Measurements from ENCODE around the gene ZNF22.

The ZNF22 gene

DNA sequence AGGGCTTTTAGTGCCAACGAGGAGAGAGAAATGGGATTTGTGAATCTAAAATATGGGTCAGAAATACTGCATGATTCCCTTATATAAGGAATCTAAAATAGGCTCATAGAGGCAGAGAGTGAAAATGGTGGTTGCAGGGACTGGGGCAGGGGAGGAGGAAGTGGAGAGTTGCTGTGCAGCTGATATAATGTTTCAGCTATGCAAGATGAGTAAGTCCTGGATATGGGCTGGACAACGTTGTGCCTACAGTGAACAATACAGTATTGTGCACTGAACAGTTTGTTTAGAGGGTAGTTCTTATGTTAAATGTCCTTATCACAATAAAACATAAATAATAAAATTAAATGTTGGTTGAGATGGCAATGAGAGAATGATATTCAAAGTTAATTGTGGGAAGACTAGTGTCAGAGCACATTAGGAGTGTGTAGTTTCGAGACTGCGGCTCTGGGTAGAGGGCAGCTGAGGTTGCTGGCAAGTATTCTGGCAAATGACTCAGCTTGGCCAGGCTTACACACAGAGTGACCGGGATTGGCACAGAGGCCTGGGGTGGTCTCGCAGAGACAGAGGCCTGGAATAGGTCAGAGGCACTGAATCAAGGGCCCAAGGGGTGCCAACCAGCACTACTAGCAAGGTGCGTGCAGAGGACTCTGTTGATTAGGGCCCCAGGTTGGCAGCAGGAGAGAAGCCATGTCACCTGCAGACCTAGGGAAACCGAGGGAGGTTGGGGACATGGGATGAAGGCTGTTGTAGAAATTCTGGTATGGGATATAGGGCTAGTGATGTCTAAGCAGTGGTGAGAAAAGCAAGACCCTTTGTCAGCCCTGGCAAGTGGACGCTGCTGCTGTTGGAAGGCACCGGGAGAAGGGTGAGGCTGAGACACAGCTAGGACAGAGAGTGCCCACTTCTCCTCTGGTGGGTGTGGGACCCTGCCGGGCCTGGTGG, 19.3 kb upstream of the ZNF22 start:
- H3K27ac ChIP-seq (ENCODE audit: low read depth, low read length): no peak overlapping the region
- no peak overlapping the region for H3K23ac ChIP-seq (ENCODE audit: low read length)
- H3K4me1 ChIP-seq (ENCODE audit: control insufficient read depth, low read depth, low read length): peaks cover 9% of the 10 kb centered on the region
- no peak overlapping the region for H2BK5ac ChIP-seq (ENCODE audit: low read length)
- H3K4ac ChIP-seq (ENCODE audit: low read depth, low read length): no peak overlapping the region
- H3K9ac ChIP-seq (ENCODE audit: low read length): no peak overlapping the region
- no peak overlapping the region for H3K56ac ChIP-seq (ENCODE audit: low read length)
- no peak overlapping the region for H3K4me2 ChIP-seq (ENCODE audit: low read length)
- no peaks in the 10 kb centered on the region for H3K79me1 ChIP-seq (ENCODE audit: low read length)
- no peak overlapping the region for H4K5ac ChIP-seq (ENCODE audit: low read length)
- H2BK120ac ChIP-seq (ENCODE audit: low read depth, low read length): no peak overlapping the region
- DNase-seq: no peak
- H4K8ac ChIP-seq (ENCODE audit: low read depth, low read length): no peak overlapping the region
- H3K36me3 ChIP-seq (ENCODE audit: control insufficient read depth, insufficient read depth, low read length): no peaks in the 10 kb centered on the region
- no peak overlapping the region for H3K18ac ChIP-seq (ENCODE audit: low read length)
- H3K27me3 ChIP-seq (ENCODE audit: insufficient read depth, low read length, poor library complexity): no peaks in the 10 kb centered on the region
- H2BK15ac ChIP-seq (replicated peaks; ENCODE audit: low read depth): no peak overlapping the region
- no peak overlapping the region for H3K4me3 ChIP-seq (ENCODE audit: low read length)
- no peak overlapping the region for H2AK5ac ChIP-seq (ENCODE audit: low read length)
- no peaks in the 10 kb centered on the region for H3K79me2 ChIP-seq (ENCODE audit: control insufficient read depth, insufficient read depth, low read length)
- WGBS (ENCODE audit: extremely low coverage, insufficient coverage, low lambda C conversion rate): no CpG with 5 or more reads among the region's 11 CpGs

DNA sequence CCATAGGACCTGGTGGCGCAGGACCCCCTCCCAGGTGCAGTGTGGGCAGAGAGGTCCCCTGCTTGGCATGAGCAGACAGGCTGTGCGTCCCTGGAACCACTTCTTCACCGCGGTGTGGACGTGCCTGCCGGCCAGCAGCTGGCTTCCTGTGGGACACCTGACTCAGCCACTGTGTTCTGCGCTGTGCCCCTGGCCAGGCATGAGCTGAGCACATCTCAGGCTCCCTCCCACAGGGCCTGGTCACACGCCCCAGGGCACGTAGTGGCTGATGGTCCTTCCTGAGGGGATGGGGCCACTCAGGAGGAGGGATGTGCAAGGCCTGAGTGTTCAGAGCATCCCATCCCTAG, 18.6 kb upstream of the ZNF22 start:
- Histone ChIP-seq H2BK5ac (ENCODE audit: low read length) (no peak overlapping the region), H3K27ac (ENCODE audit: low read depth, low read length) (no peak overlapping the region), H3K23ac (ENCODE audit: low read length) (no peak overlapping the region), H3K79me1 (ENCODE audit: low read length) (no peaks in the 10 kb centered on the region), H3K4me3 (ENCODE audit: low read length) (no peak overlapping the region), H3K4me2 (ENCODE audit: low read length) (no peak overlapping the region), H3K4ac (ENCODE audit: low read depth, low read length) (no peak overlapping the region), H3K56ac (ENCODE audit: low read length) (no peak overlapping the region), H4K8ac (ENCODE audit: low read depth, low read length) (no peak overlapping the region), H3K79me2 (ENCODE audit: control insufficient read depth, insufficient read depth, low read length) (no peaks in the 10 kb centered on the region), H4K5ac (ENCODE audit: low read length) (no peak overlapping the region), H3K27me3 (ENCODE audit: insufficient read depth, low read length, poor library complexity) (no peaks in the 10 kb centered on the region), H2BK120ac (ENCODE audit: low read depth, low read length) (no peak overlapping the region), H3K9ac (ENCODE audit: low read length) (no peak overlapping the region), H3K4me1 (ENCODE audit: control insufficient read depth, low read depth, low read length) (peaks cover 9% of the 10 kb centered on the region), H2BK15ac (replicated peaks; ENCODE audit: low read depth) (no peak overlapping the region), H2AK5ac (ENCODE audit: low read length) (no peak overlapping the region), H3K18ac (ENCODE audit: low read length) (no peak overlapping the region), H3K36me3 (ENCODE audit: control insufficient read depth, insufficient read depth, low read length) (no peaks in the 10 kb centered on the region)
- no peak for DNase-seq
- no CpG with 5 or more reads among the region's 9 CpGs for WGBS (ENCODE audit: extremely low coverage, insufficient coverage, low lambda C conversion rate)

DNA sequence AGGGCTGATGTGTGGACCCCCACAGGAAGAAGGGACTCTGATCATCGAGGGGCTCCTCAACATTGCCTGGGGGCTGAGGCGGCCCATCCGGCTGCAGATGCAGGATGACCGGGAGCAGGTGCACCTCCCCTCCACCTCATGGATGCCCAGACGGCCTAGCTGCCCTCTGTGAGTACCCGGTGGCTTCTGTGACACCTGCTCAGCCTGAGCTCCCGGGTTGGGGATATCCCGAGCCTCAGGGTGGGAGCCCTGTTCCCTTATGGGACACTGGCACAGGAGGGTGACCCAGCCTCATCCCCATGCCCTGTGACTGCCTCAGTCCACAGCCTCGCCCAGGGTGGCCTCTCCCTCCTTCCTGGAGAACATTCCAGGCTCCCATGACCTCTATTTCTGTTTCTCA, 18.2 kb upstream of the ZNF22 start:
- no peaks in the 10 kb centered on the region for H3K79me2 ChIP-seq (ENCODE audit: control insufficient read depth, insufficient read depth, low read length)
- H3K4me2 ChIP-seq (ENCODE audit: low read length): no peak overlapping the region
- DNase-seq: no peak
- no peak overlapping the region for H2AK5ac ChIP-seq (ENCODE audit: low read length)
- H3K4me3 ChIP-seq (ENCODE audit: low read length): no peak overlapping the region
- no peak overlapping the region for H3K9ac ChIP-seq (ENCODE audit: low read length)
- no peak overlapping the region for H3K56ac ChIP-seq (ENCODE audit: low read length)
- H3K4ac ChIP-seq (ENCODE audit: low read depth, low read length): no peak overlapping the region
- H2BK5ac ChIP-seq (ENCODE audit: low read length): no peak overlapping the region
- H3K23ac ChIP-seq (ENCODE audit: low read length): no peak overlapping the region
- peaks cover 9% of the 10 kb centered on the region for H3K4me1 ChIP-seq (ENCODE audit: control insufficient read depth, low read depth, low read length)
- WGBS (ENCODE audit: extremely low coverage, insufficient coverage, low lambda C conversion rate): no CpG with 5 or more reads among the region's 9 CpGs
- no peaks in the 10 kb centered on the region for H3K79me1 ChIP-seq (ENCODE audit: low read length)
- no peak overlapping the region for H3K27ac ChIP-seq (ENCODE audit: low read depth, low read length)
- H2BK15ac ChIP-seq (replicated peaks; ENCODE audit: low read depth): no peak overlapping the region
- no peak overlapping the region for H3K18ac ChIP-seq (ENCODE audit: low read length)
- H4K8ac ChIP-seq (ENCODE audit: low read depth, low read length): no peak overlapping the region
- H3K27me3 ChIP-seq (ENCODE audit: insufficient read depth, low read length, poor library complexity): no peaks in the 10 kb centered on the region
- H4K5ac ChIP-seq (ENCODE audit: low read length): no peak overlapping the region
- no peak overlapping the region for H2BK120ac ChIP-seq (ENCODE audit: low read depth, low read length)
- H3K36me3 ChIP-seq (ENCODE audit: control insufficient read depth, insufficient read depth, low read length): no peaks in the 10 kb centered on the region

DNA sequence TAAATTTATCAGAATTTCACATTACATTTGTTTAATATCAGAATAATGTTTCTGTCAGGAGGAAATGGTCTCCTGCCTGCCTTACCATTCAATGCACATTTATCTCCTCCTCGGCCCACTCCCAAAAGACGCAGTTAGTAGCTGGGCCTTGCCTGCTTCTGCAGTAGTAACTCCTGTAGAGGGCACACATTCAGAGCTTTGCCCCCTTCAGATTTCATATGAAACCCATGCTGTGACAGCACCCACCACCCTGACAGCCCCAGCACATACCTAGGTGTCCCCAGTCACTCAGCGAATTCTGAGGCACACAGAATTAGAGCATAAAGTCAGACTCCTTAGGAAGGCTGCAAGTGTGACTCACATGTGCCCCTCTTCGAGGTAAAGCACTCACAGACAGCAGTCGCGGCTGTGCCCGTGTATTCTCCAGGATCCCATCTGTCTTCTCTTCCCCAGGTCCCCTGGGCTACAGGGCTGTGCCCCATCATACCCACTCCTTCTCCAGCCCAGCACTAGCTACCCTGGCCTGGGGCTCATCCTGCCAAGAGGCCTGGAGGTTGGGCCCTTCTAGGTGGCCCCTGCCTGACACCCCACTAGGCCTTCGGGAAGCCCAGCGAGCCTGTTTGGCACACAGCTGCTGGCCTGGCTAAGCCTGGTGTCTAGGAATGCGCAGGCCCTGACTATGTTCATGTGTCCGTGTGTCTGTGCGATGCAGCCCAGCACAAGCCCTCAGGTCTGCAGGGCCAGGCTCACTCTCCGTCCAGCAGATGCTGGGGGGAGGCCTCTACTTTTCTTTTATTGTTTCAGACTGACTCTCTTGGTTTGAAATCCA, 17.4 kb upstream of the ZNF22 start:
- no peak overlapping the region for H3K4me2 ChIP-seq (ENCODE audit: low read length)
- no peak overlapping the region for H3K9ac ChIP-seq (ENCODE audit: low read length)
- H3K27me3 ChIP-seq (ENCODE audit: insufficient read depth, low read length, poor library complexity): no peaks in the 10 kb centered on the region
- no peak overlapping the region for H2AK5ac ChIP-seq (ENCODE audit: low read length)
- H4K8ac ChIP-seq (ENCODE audit: low read depth, low read length): no peak overlapping the region
- no peak overlapping the region for H2BK5ac ChIP-seq (ENCODE audit: low read length)
- H3K4ac ChIP-seq (ENCODE audit: low read depth, low read length): no peak overlapping the region
- no peak overlapping the region for H3K23ac ChIP-seq (ENCODE audit: low read length)
- peaks cover 9% of the 10 kb centered on the region for H3K4me1 ChIP-seq (ENCODE audit: control insufficient read depth, low read depth, low read length)
- no peaks in the 10 kb centered on the region for H3K36me3 ChIP-seq (ENCODE audit: control insufficient read depth, insufficient read depth, low read length)
- H3K56ac ChIP-seq (ENCODE audit: low read length): no peak overlapping the region
- no peak overlapping the region for H3K27ac ChIP-seq (ENCODE audit: low read depth, low read length)
- no peak overlapping the region for H2BK15ac ChIP-seq (replicated peaks; ENCODE audit: low read depth)
- H3K79me1 ChIP-seq (ENCODE audit: low read length): no peaks in the 10 kb centered on the region
- no peak overlapping the region for H2BK120ac ChIP-seq (ENCODE audit: low read depth, low read length)
- H3K18ac ChIP-seq (ENCODE audit: low read length): no peak overlapping the region
- no peak overlapping the region for H3K4me3 ChIP-seq (ENCODE audit: low read length)
- H4K5ac ChIP-seq (ENCODE audit: low read length): no peak overlapping the region
- DNase-seq: no peak
- no CpG with 5 or more reads among the region's 13 CpGs for WGBS (ENCODE audit: extremely low coverage, insufficient coverage, low lambda C conversion rate)
- no peaks in the 10 kb centered on the region for H3K79me2 ChIP-seq (ENCODE audit: control insufficient read depth, insufficient read depth, low read length)

DNA sequence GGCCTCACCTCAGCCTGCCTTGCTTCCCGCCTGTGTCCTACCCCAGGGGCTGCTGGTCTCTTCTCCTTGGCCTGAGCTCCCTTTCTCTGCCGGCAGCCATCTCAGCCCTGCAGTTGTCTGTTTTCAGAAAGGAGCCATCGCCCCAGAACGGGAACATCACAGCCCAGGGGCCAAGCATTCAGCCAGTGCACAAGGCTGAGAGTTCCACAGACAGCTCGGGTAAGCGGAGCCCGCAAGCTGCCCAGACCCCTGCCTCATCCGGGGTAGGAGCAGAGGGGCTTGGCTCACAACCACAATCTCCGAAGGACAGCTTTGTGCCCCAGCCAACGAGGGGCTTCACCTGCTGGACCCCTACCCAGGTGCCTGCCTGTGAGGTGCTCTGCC, 16.8 kb upstream of the ZNF22 start:
- no CpG with 5 or more reads among the region's 10 CpGs for WGBS (ENCODE audit: extremely low coverage, insufficient coverage, low lambda C conversion rate)
- H2BK15ac ChIP-seq (replicated peaks; ENCODE audit: low read depth): no peak overlapping the region
- no peak overlapping the region for H2AK5ac ChIP-seq (ENCODE audit: low read length)
- no peak overlapping the region for H4K8ac ChIP-seq (ENCODE audit: low read depth, low read length)
- no peak overlapping the region for H3K23ac ChIP-seq (ENCODE audit: low read length)
- H3K4me2 ChIP-seq (ENCODE audit: low read length): no peak overlapping the region
- no peak overlapping the region for H3K56ac ChIP-seq (ENCODE audit: low read length)
- no peak overlapping the region for H2BK120ac ChIP-seq (ENCODE audit: low read depth, low read length)
- H3K79me2 ChIP-seq (ENCODE audit: control insufficient read depth, insufficient read depth, low read length): no peaks in the 10 kb centered on the region
- no peak overlapping the region for H3K4ac ChIP-seq (ENCODE audit: low read depth, low read length)
- H3K4me1 ChIP-seq (ENCODE audit: control insufficient read depth, low read depth, low read length): peaks cover 8% of the 10 kb centered on the region
- no peaks in the 10 kb centered on the region for H3K79me1 ChIP-seq (ENCODE audit: low read length)
- no peak overlapping the region for H3K27ac ChIP-seq (ENCODE audit: low read depth, low read length)
- no peak for DNase-seq
- no peak overlapping the region for H2BK5ac ChIP-seq (ENCODE audit: low read length)
- H4K5ac ChIP-seq (ENCODE audit: low read length): no peak overlapping the region
- H3K36me3 ChIP-seq (ENCODE audit: control insufficient read depth, insufficient read depth, low read length): no peaks in the 10 kb centered on the region
- no peak overlapping the region for H3K9ac ChIP-seq (ENCODE audit: low read length)
- no peak overlapping the region for H3K4me3 ChIP-seq (ENCODE audit: low read length)
- H3K27me3 ChIP-seq (ENCODE audit: insufficient read depth, low read length, poor library complexity): no peaks in the 10 kb centered on the region
- no peak overlapping the region for H3K18ac ChIP-seq (ENCODE audit: low read length)
